ENCODE results near the gene TMEM127.

- TF ChIP-seq, protein P1, sequence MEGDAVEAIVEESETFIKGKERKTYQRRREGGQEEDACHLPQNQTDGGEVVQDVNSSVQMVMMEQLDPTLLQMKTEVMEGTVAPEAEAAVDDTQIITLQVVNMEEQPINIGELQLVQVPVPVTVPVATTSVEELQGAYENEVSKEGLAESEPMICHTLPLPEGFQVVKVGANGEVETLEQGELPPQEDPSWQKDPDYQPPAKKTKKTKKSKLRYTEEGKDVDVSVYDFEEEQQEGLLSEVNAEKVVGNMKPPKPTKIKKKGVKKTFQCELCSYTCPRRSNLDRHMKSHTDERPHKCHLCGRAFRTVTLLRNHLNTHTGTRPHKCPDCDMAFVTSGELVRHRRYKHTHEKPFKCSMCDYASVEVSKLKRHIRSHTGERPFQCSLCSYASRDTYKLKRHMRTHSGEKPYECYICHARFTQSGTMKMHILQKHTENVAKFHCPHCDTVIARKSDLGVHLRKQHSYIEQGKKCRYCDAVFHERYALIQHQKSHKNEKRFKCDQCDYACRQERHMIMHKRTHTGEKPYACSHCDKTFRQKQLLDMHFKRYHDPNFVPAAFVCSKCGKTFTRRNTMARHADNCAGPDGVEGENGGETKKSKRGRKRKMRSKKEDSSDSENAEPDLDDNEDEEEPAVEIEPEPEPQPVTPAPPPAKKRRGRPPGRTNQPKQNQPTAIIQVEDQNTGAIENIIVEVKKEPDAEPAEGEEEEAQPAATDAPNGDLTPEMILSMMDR (IDR thresholded peaks at IDR 0.05; ENCODE audit: poor library complexity), result no peak
- no peak for TF ChIP-seq EZH2 (IDR thresholded peaks at IDR 0.05; ENCODE audit: borderline replicate concordance)
Observed at GRCh38 chr2:96301865-96302264, 36.1 kb upstream of the TMEM127 start.

Measured in hepatocyte (in vitro differentiated cells).